K562 (cell line): ENCODE data around the gene EME1. TPM values are rescaled to one million over a fixed set of nuclear protein-coding genes. Genes with fewer than 3 reads are reported as not detected.

Experiments
- ATAC-seq: fragments of 200-7000 bp; cut with Tn5 transposase; 3 replicates; pipeline ENCODE4 v1.9.1; 2020; ENCODE audit warnings: moderate library complexity
- BruUV-seq: library from RNA; stranded (reverse); fragments of 400-500 nt; replicated peaks from 2 replicates; lab custom pipeline; 2021; lab: Mats Ljungman, UMichigan
- CTCF ChIA-PET: fragments of 300-600 bp; formaldehyde crosslinking; extraction: SDS; loops from one replicate; lab custom pipeline; 2021; ENCODE audit warnings: low intra/inter-chr PET ratio; lab: Yijun Ruan, JAX
- POLR2A ChIA-PET: fragments of 300-600, 350-650 bp; sonication (Branson Sonifier 250); formaldehyde crosslinking; extraction: SDS; loops from one replicate; lab custom pipeline; 2021; ENCODE audit warnings: antibody characterized with exemption, inconsistent platforms; lab: Yijun Ruan, JAX
- DNase-seq, 4 experiments: peaks; one replicate each; pipeline versions ENCODE4 v3.0.0 to v3.0.0-alpha.2; 2011 to 2018; ENCODE audit warnings: low spot score in 3 of 4, mixed read lengths in 3 of 4; ENCODE audit errors: extremely low read depth in 1 of 4
- FAIRE-seq: peaks from 2 replicates; lab custom pipeline; 2011; peaks lifted over from hg19 to GRCh38; lab: Jason Lieb, UNC
- H2AFZ ChIP-seq: 2 replicates; pipeline ENCODE4 v1.6.0; 2011; ENCODE audit warnings: low read depth, low read length, control low read depth, inconsistent platforms
- H3K27ac ChIP-seq: fragments of 200-600 bp; 3 replicates; pipeline ENCODE4 v1.8.0; 2011; ENCODE audit warnings: low read depth, mild to moderate bottlenecking, control low read depth, inconsistent platforms, low read length, moderate library complexity, mixed read lengths; ENCODE audit errors: extremely low read depth
- H3K27me3 ChIP-seq, 2 experiments: fragments of 300-600 bp in 1 of 2; 2 replicates in 1 of 2; 3 replicates in 1 of 2; pipeline versions ENCODE4 v1.6.0 to v1.8.0; 2011; ENCODE audit warnings: inconsistent platforms in 2 of 2, low read length in 2 of 2, mild to moderate bottlenecking in 1 of 2, mixed read lengths in 1 of 2, moderate library complexity in 1 of 2; ENCODE audit not compliant: control insufficient read depth in 2 of 2, insufficient read depth in 2 of 2
- H3K36me3 ChIP-seq: fragments of 300-600 bp; 3 replicates; pipeline ENCODE4 v1.8.0; 2011; ENCODE audit warnings: mild to moderate bottlenecking, low read length, inconsistent platforms; ENCODE audit not compliant: control insufficient read depth, insufficient read depth
- H3K4me1 ChIP-seq, 2 experiments: fragments of 200-600 bp in 1 of 2; replicated peaks in 1 of 2; 2 replicates in 1 of 2; 3 replicates in 1 of 2; pipeline versions ENCODE4 v1.5.1 to v1.8.0; 2011; ENCODE audit warnings: inconsistent platforms in 2 of 2, low read length in 2 of 2, mild to moderate bottlenecking in 1 of 2, mixed read lengths in 1 of 2, moderate library complexity in 1 of 2; ENCODE audit not compliant: control insufficient read depth in 2 of 2, insufficient read depth in 2 of 2
- H3K4me2 ChIP-seq: 2 replicates; pipeline ENCODE4 v1.6.1; 2011; ENCODE audit warnings: low read length, control low read depth, inconsistent platforms, mixed read lengths; ENCODE audit not compliant: insufficient read depth
- H3K4me3 ChIP-seq: fragments of 200-600 bp; sonication (generic), shearing (Covaris generic); 2 replicates; pipeline ENCODE4 v1.5.1; 2016; ENCODE audit warnings: control low read depth, inconsistent platforms
- H3K79me2 ChIP-seq: fragments of 200-600 bp; 3 replicates; pipeline ENCODE4 v1.8.0; 2011; ENCODE audit warnings: low read length, inconsistent platforms; ENCODE audit not compliant: control insufficient read depth, insufficient read depth
- H3K9ac ChIP-seq, 2 experiments: 2 replicates each; pipeline versions ENCODE4 v1.6.0 to v1.6.1; 2011; ENCODE audit warnings: low read depth in 2 of 2, low read length in 2 of 2, control low read depth in 1 of 2, inconsistent platforms in 1 of 2, mild to moderate bottlenecking in 1 of 2, mixed read lengths in 1 of 2; ENCODE audit not compliant: insufficient read depth in 1 of 2
- H3K9me1 ChIP-seq: one replicate; pipeline ENCODE4 v1.6.0; 2011; ENCODE audit warnings: inconsistent platforms, mild to moderate bottlenecking, low read length, moderate library complexity; ENCODE audit not compliant: control insufficient read depth, insufficient read depth
- H3K9me3 ChIP-seq: replicated peaks from 2 replicates; pipeline ENCODE4 v1.5.1; 2011; ENCODE audit warnings: low read depth, low read length, inconsistent platforms; ENCODE audit not compliant: control insufficient read depth, insufficient read depth
- H4K20me1 ChIP-seq: replicated peaks from 2 replicates; pipeline ENCODE4 v1.6.1; 2011; ENCODE audit warnings: low read length, inconsistent platforms, mixed read lengths; ENCODE audit not compliant: control insufficient read depth, insufficient read depth
- E2F5 ChIP-seq: sonication (generic); formaldehyde crosslinking; IDR thresholded peaks from 2 replicates; pipeline ENCODE4 v1.8.0; 2022; ENCODE audit warnings: mild to moderate bottlenecking, missing genetic modification reagents
- MBD2 ChIP-seq: sonication (generic); IDR thresholded peaks from 2 replicates; pipeline ENCODE4 v1.6.1; 2016; ENCODE audit warnings: low read depth, borderline replicate concordance
- NFIC ChIP-seq: fragments of 450-650 bp; IDR thresholded peaks from 2 replicates; pipeline ENCODE4 v1.6.1; 2017; ENCODE audit warnings: mild to moderate bottlenecking, inconsistent platforms
- RBM25 ChIP-seq: fragments of 200-400 bp; formaldehyde crosslinking; IDR thresholded peaks from 2 replicates; pipeline ENCODE4 v1.6.1; 2018; ENCODE audit warnings: low read length, low read depth, moderate library complexity; ENCODE audit not compliant: severe bottlenecking
- ZNF121 ChIP-seq: sonication (generic); formaldehyde crosslinking; conservative IDR thresholded peaks from 2 replicates; pipeline ENCODE4 v1.8.0; 2022; ENCODE audit warnings: missing genetic modification reagents
- whole genome bisulfite sequencing: fragments of 100-300 bp; shearing (Covaris generic); methylation state at CpG from one replicate; pipeline ENCODE4 v1.1.6; 2016; ENCODE audit warnings: low coverage, mixed read lengths; ENCODE audit not compliant: insufficient coverage; ENCODE audit errors: missing lambda C conversion rate; 5-methylcytosine and 5-hydroxymethylcytosine counted together
- in situ Hi-C: fragments of 300-500 bp; cut with MboI; formaldehyde crosslinking; loops from 4 replicates; pipeline ENCODE4 v1.15.0; 2018; ENCODE audit warnings: inconsistent platforms, mixed read lengths
- intact Hi-C: fragments of 100-400 bp; cut with micrococcal nuclease; formaldehyde crosslinking; loops from 2 replicates; pipeline ENCODE4 v1.14.2; 2022
- polyA plus RNA-seq, 8 experiments: library from polyadenylated mRNA; depleted of rRNA in 4 of 8; stranded (reverse) in 5 of 8; unstranded in 3 of 8; fragments of >200 nt; fragmentation: Nextera tagmentation in 2 of 8; fragmentation: Illumina TruSeq in 1 of 8; extraction: Ambion mirVana in 2 of 8; extraction: Trizol in 1 of 8; gene quantifications; 2 replicates each; pipeline versions ENCODE4 v1.2.1 to v1.2.3, GENCODE V29; 2011 to 2014; ENCODE audit warnings: inconsistent platforms in 1 of 8, missing spikeins in 1 of 8
- total RNA-seq, 7 experiments: library from RNA; depleted of rRNA in 6 of 7; stranded (reverse); fragments of >200 nt in 6 of 7; fragmentation: Illumina TruSeq in 2 of 7; extraction: Trizol in 2 of 7; gene quantifications; 2 replicates each; pipeline versions ENCODE4 v1.2.1 to v1.2.3, GENCODE V29; 2011 to 2021; ENCODE audit warnings: low replicate concordance in 1 of 7

Gene EME1
- total and polyA plus RNA-seq, 9 of the 15 experiments (the other 6 are each of a cell fraction or from before 2014, with no cell fraction given) = 14.6 to 44.1 (median 24.0) TPM

DNA sequence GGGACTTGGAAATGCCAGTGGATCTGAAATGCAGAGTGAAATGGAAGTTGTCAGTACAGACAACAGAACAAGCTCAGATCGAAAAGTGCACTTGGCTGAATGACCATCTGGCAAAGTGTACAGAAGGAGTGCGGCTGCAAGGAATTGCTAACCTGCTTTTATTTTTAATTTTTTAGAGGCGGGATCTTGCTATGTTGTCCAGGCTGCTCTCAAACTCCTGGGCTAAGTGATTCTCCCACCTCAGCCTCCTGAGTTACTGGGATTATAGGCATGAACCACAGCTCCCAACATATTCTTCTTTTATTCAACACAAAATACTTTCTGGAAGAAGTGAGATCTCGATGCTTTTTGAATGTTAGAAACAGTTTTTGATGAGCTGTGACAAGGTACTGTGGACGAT is 20.7 kb downstream of the EME1 start:
- H3K4me1 ChIP-seq = peaks cover 16 to 23% of the 10 kb centered on the region in 2 experiments; a peak in 4 of 5 replicates
- TF ChIP-seq ZNF121 (0 out of 2 replicates have a peak, but pooled peaks have one; percentile 8), RBM25 (peak; percentile 26), MBD2 (no peak)
- TF ChIP-seq, all 486 proteins: peak for 2
- Histone ChIP-seq H3K9ac (no peak overlapping the region), H3K4me2 (no peak overlapping the region), H3K4me3 (no peak overlapping the region), H3K9me3 (no peaks in the 10 kb centered on the region), H3K9me1 (no peaks in the 10 kb centered on the region), H3K36me3 (peaks cover 75% of the 10 kb centered on the region), H3K79me2 (peaks cover 63% of the 10 kb centered on the region), H4K20me1 (0 out of 2 replicates have a peak, but pooled peaks cover 16% of the 10 kb centered on the region), H2AFZ (no peak overlapping the region), H3K27ac (no peak overlapping the region), H3K27me3 (no peaks in the 10 kb centered on the region)
- ChIA-PET CTCF (no interaction called here), POLR2A (interaction anchor here (0.6 to 6.4 kb wide), 3 partner anchors 11 to 433 kb away, joined by 3 to 129 read pairs (median 57); no protein-coding TSS in a partner anchor)
- in situ Hi-C loops = no loop called here
- no peak for ATAC-seq
- no peak for DNase-seq
- 95% methylated on average over 5 of the region's 5 CpGs for WGBS
- intact Hi-C loops = no loop called here
- FAIRE-seq = no peak
- BruUV-seq = no TSS peak

DNA sequence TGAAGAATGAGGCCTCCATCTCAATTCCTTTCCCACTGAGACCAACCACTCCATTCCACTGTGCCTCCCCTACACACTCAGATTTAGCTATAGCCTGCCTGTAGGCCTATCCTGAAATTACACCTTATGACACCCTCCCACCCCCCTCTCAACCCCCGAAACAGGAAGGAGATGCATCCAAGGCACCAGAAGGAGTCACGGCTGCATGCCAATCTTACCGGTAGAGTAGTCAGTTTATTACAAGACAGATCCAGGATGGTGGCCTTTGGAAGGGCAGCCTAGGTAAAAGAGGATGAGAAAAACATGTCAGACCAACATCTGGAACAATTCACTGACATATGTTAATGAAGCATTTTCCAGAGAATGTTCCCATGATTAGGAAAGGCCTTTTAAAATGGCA is 21.7 kb downstream of the EME1 start:
- intact Hi-C loops (no loop called here), in situ Hi-C loops (no loop called here)
- BruUV-seq = no TSS peak

More for the DNA sequence above, 21.7 kb downstream of the EME1 start:
- ChIA-PET CTCF (no interaction called here), POLR2A (interaction anchor here (0.9 to 6.4 kb wide), 2 partner anchors 12 to 140 kb away, joined by 3 to 129 read pairs; no protein-coding TSS in a partner anchor)
- FAIRE-seq (no peak), ATAC-seq (no peak), DNase-seq (peak in 2 of 4 experiments; percentile 27 to 43)
- H3K27me3 ChIP-seq = no peaks in the 10 kb centered on the region
- H3K4me3 ChIP-seq = no peak overlapping the region; the same call in 1 of the 2 replicates
- H3K4me1 ChIP-seq = peaks cover 16 to 23% of the 10 kb centered on the region in 2 experiments; a peak in 4 of 5 replicates
- H3K27ac ChIP-seq = no peak overlapping the region
- H3K79me2 ChIP-seq = peaks cover 63% of the 10 kb centered on the region
- no peak overlapping the region for H2AFZ ChIP-seq
- H4K20me1 ChIP-seq = 0 out of 2 replicates have a peak, but pooled peaks cover 16% of the 10 kb centered on the region
- TF ChIP-seq NFIC = peak; percentile 63
- TF ChIP-seq E2F5 (CRISPR knock-in tag) = no peak
- H3K4me2 ChIP-seq = peak overlapping the region; percentile 93
- no peaks in the 10 kb centered on the region for H3K9me3 ChIP-seq
- H3K36me3 ChIP-seq = peaks cover 65% of the 10 kb centered on the region
- 14% methylated on average over 3 of the region's 3 CpGs for WGBS
- peak overlapping the region; percentile 15 to 98; a peak in 1 of 4 replicates for H3K9ac ChIP-seq
- no peaks in the 10 kb centered on the region for H3K9me1 ChIP-seq
